Stimulated activated CD4-positive, alpha-beta T cell treated with anti-CD3 and anti-CD28 coated beads, Interleukin-1b, Interleukin-23, amount 100 ng/mL, for 24 hours (primary cell): ENCODE data around the gene KLHL22.
"Not testable (repeated sequence)": the region's sequence is repeated elsewhere in the genome, so short reads cannot be mapped to it uniquely, and the experiment has no call there.

Source experiments
- DNase-seq, 4 experiments: peaks; one replicate each; pipeline ENCODE4 v3.0.0-alpha.2; 2020; ENCODE audit warnings: low read depth in 4 of 4, low spot score in 1 of 4

KLHL22 gene

GRCh38 chr22:20404881-20405280, 90.7 kb downstream of the KLHL22 start:
- DNase-seq: no peak

- no peak for DNase-seq
Observed at GRCh38 chr22:20403779-20404140, 91.8 kb downstream of the KLHL22 start.

GRCh38 chr22:20402960-20403778, 92.4 kb downstream of the KLHL22 start:
- no peak for DNase-seq

GRCh38 chr22:20401376-20402014, 94.1 kb downstream of the KLHL22 start:
- no peak for DNase-seq

GRCh38 chr22:20400606-20401375, 94.8 kb downstream of the KLHL22 start:
- DNase-seq: no peak

- no peak for DNase-seq
Observed at GRCh38 chr22:20399866-20400605, 95.6 kb downstream of the KLHL22 start.

- DNase-seq: no peak
Observed at GRCh38 chr22:20398420-20398819, 97.2 kb downstream of the KLHL22 start.

GRCh38 chr22:20397498-20397897, 98.1 kb downstream of the KLHL22 start:
- no peak for DNase-seq

GRCh38 chr22:20396639-20397038, 99.0 kb downstream of the KLHL22 start:
- DNase-seq: no peak

GRCh38 chr22:20395907-20396287, 99.7 kb downstream of the KLHL22 start:
- DNase-seq: no peak

GRCh38 chr22:20395181-20395906, 100.3 kb downstream of the KLHL22 start:
- no peak for DNase-seq

- peak; percentile 67 to 74 (median 68) for DNase-seq
Observed at GRCh38 chr22:20393705-20394476, 101.7 kb downstream of the KLHL22 start, which contains the start of gene ZNF74. ZNF74 (plus strand) TSS chr22:20394151; CDS start chr22:20394629, 478 bp downstream.

- DNase-seq: no peak
Observed at GRCh38 chr22:20392983-20393704, 102.5 kb downstream of the KLHL22 start.

GRCh38 chr22:20392365-20392881, 103.2 kb downstream of the KLHL22 start:
- DNase-seq: not testable (repeated sequence)
